H9 (cell line): ENCODE measurements around the gene RPRD1B. TPM values are rescaled to one million over a fixed set of nuclear protein-coding genes. Genes with fewer than 3 reads are reported as not detected.

ENCODE experiments used
- DNase-seq: peaks from one replicate; pipeline ENCODE4 v3.0.0-alpha.2; 2017
- H2AFZ ChIP-seq: one replicate; pipeline ENCODE4 v1.6.1; 2013; ENCODE audit warnings: mild to moderate bottlenecking, low read length, control low read depth, moderate library complexity
- H2AK5ac ChIP-seq: 2 replicates; pipeline ENCODE4 v1.6.1; 2013; ENCODE audit warnings: low read length, control low read depth, mixed read lengths; ENCODE audit not compliant: insufficient read length
- H2BK120ac ChIP-seq: one replicate; pipeline ENCODE4 v1.6.1; 2013; ENCODE audit warnings: low read depth, mild to moderate bottlenecking, low read length, control low read depth, inconsistent platforms; ENCODE audit not compliant: poor library complexity, severe bottlenecking
- H2BK12ac ChIP-seq: 2 replicates; pipeline ENCODE4 v1.6.1; 2013; ENCODE audit warnings: low read length, control low read depth, mixed read lengths, low read depth; ENCODE audit not compliant: insufficient read length
- H2BK15ac ChIP-seq: 2 replicates; pipeline ENCODE4 v1.6.1; 2013; ENCODE audit warnings: low read depth, low read length, control low read depth
- H2BK20ac ChIP-seq: one replicate; pipeline ENCODE4 v1.6.1; 2013; ENCODE audit warnings: low read depth, mild to moderate bottlenecking, low read length, control low read depth, inconsistent platforms; ENCODE audit not compliant: poor library complexity, severe bottlenecking
- H2BK5ac ChIP-seq: 2 replicates; pipeline ENCODE4 v1.6.1; 2013; ENCODE audit warnings: low read length, control low read depth, mixed read lengths; ENCODE audit not compliant: insufficient read length
- H3K14ac ChIP-seq: 2 replicates; pipeline ENCODE4 v1.6.1; 2013; ENCODE audit warnings: low read length, control low read depth; ENCODE audit not compliant: insufficient read depth
- H3K18ac ChIP-seq: 2 replicates; pipeline ENCODE4 v1.6.1; 2013; ENCODE audit warnings: low read depth, mild to moderate bottlenecking, mixed read lengths, low read length, control low read depth; ENCODE audit not compliant: insufficient read length
- H3K23ac ChIP-seq: 2 replicates; pipeline ENCODE4 v1.6.1; 2013; ENCODE audit warnings: low read length, control low read depth, mixed read lengths, low read depth; ENCODE audit not compliant: insufficient read length
- H3K23me2 ChIP-seq: 2 replicates; pipeline ENCODE4 v1.6.1; 2013; ENCODE audit warnings: low read depth, mild to moderate bottlenecking, mixed read lengths, low read length, control low read depth; ENCODE audit not compliant: insufficient read length, poor library complexity, severe bottlenecking
- H3K27ac ChIP-seq: 2 replicates; pipeline ENCODE4 v1.5.1; 2013; ENCODE audit warnings: low read length, control low read depth, mixed read lengths, low read depth; ENCODE audit not compliant: insufficient read length
- H3K27me3 ChIP-seq: 2 replicates; pipeline ENCODE4 v1.6.1; 2013; ENCODE audit warnings: low read length, control low read depth, inconsistent platforms; ENCODE audit not compliant: insufficient read depth
- H3K4ac ChIP-seq: 2 replicates; pipeline ENCODE4 v1.6.1; 2013; ENCODE audit warnings: low read depth, mild to moderate bottlenecking, control low read depth, inconsistent platforms, low read length, moderate library complexity
- H3K4me1 ChIP-seq: 2 replicates; pipeline ENCODE4 v1.6.1; 2013; ENCODE audit warnings: low read length, control low read depth, inconsistent platforms; ENCODE audit not compliant: insufficient read depth
- H3K4me2 ChIP-seq: 2 replicates; pipeline ENCODE4 v1.6.1; 2013; ENCODE audit warnings: low read length, control low read depth, mixed read lengths; ENCODE audit not compliant: insufficient read length, insufficient read depth
- H3K56ac ChIP-seq: 2 replicates; pipeline ENCODE4 v1.6.1; 2013; ENCODE audit warnings: low read depth, mild to moderate bottlenecking, mixed read lengths, low read length, control low read depth; ENCODE audit not compliant: insufficient read length
- H3K79me1 ChIP-seq: 2 replicates; pipeline ENCODE4 v1.6.1; 2013; ENCODE audit warnings: low read depth, mild to moderate bottlenecking, moderate library complexity, low read length, control low read depth, inconsistent platforms; ENCODE audit not compliant: insufficient read depth, poor library complexity, severe bottlenecking
- H3K79me2 ChIP-seq: 2 replicates; pipeline ENCODE4 v1.6.1; 2013; ENCODE audit warnings: low read length, control low read depth, inconsistent platforms; ENCODE audit not compliant: insufficient read depth
- H3K9ac ChIP-seq: 2 replicates; pipeline ENCODE4 v1.6.1; 2013; ENCODE audit warnings: low read length, control low read depth, mixed read lengths; ENCODE audit not compliant: insufficient read length; ENCODE audit errors: extremely low read depth
- H3K9me3 ChIP-seq: one replicate; pipeline ENCODE4 v1.6.1; 2013; ENCODE audit warnings: low read depth, low read length, inconsistent platforms; ENCODE audit not compliant: control insufficient read depth
- H3T11ph ChIP-seq: one replicate; pipeline ENCODE4 v1.6.1; 2013; ENCODE audit warnings: mild to moderate bottlenecking, low read length, control low read depth, inconsistent platforms
- H4K20me1 ChIP-seq: one replicate; pipeline ENCODE4 v1.6.1; 2013; ENCODE audit not compliant: control insufficient read depth, insufficient read length, insufficient read depth
- H4K5ac ChIP-seq: 2 replicates; pipeline ENCODE4 v1.6.1; 2013; ENCODE audit warnings: low read depth, mild to moderate bottlenecking, mixed read lengths, low read length, control low read depth; ENCODE audit not compliant: insufficient read length
- H4K8ac ChIP-seq: replicated peaks from 2 replicates; pipeline ENCODE4 v1.6.1; 2013; ENCODE audit warnings: low read length, control low read depth, mixed read lengths, low read depth; ENCODE audit not compliant: insufficient read length
- H4K91ac ChIP-seq: 2 replicates; pipeline ENCODE4 v1.6.1; 2013; ENCODE audit warnings: low read depth, mild to moderate bottlenecking, moderate library complexity, mixed read lengths, low read length, control low read depth; ENCODE audit not compliant: insufficient read length
- H3K27ac Mint-ChIP-seq, 3 experiments: 2 replicates in 2 of 3; 3 replicates in 1 of 3; pipeline ENCODE4 v1.8.0; 2020 to 2021; ENCODE audit warnings: mixed read lengths in 3 of 3, mild to moderate bottlenecking in 1 of 3, moderate library complexity in 1 of 3
- H3K27me3 Mint-ChIP-seq: 2 replicates; pipeline ENCODE4 v1.8.0; 2021; ENCODE audit warnings: low read depth, mild to moderate bottlenecking, moderate library complexity, mixed read lengths
- H3K36me3 Mint-ChIP-seq, 3 experiments: 2 replicates in 2 of 3; 3 replicates in 1 of 3; pipeline ENCODE4 v1.8.0; 2020 to 2021; ENCODE audit warnings: low read depth in 3 of 3, mixed read lengths in 3 of 3; ENCODE audit not compliant: insufficient read depth in 1 of 3
- H3K4me1 Mint-ChIP-seq, 2 experiments: 2 replicates each; pipeline ENCODE4 v1.8.0; 2020; ENCODE audit warnings: mixed read lengths in 2 of 2
- H3K4me3 Mint-ChIP-seq, 2 experiments: 2 replicates in 1 of 2; 3 replicates in 1 of 2; pipeline ENCODE4 v1.8.0; 2020 to 2021; ENCODE audit warnings: mild to moderate bottlenecking in 2 of 2, mixed read lengths in 2 of 2, moderate library complexity in 1 of 2
- H3K9me3 Mint-ChIP-seq, 2 experiments: 2 replicates in 1 of 2; 3 replicates in 1 of 2; pipeline ENCODE4 v1.8.0; 2020; ENCODE audit warnings: mild to moderate bottlenecking in 2 of 2, mixed read lengths in 2 of 2, moderate library complexity in 1 of 2
- CTCF ChIP-seq: fragments of 200-600 bp; sonication (generic); conservative IDR thresholded peaks from 3 replicates; pipeline ENCODE4 v1.8.0; 2021; ENCODE audit warnings: antibody characterized with exemption, mild to moderate bottlenecking
- WGBS: extraction: QIAGEN DNeasy Blood & Tissue Kit; methylation state at CpG from one replicate; pipeline ENCODE4 v1.1.7; 2013; ENCODE audit warnings: missing lambda C conversion rate, low lambda C conversion rate, mixed read lengths; ENCODE audit not compliant: insufficient read length; ENCODE audit errors: extremely low coverage; 5-methylcytosine and 5-hydroxymethylcytosine counted together
- total RNA-seq: library from RNA; stranded (reverse); gene quantifications from 2 replicates; pipeline ENCODE4 v1.2.1, GENCODE V29; 2021

RPRD1B gene
- total RNA-seq, 1 experiment from 2014 or later = 34.3 TPM

GRCh38 chr20:38001173-38001875 lies 32.2 kb upstream of the RPRD1B start:
- Mint-ChIP-seq H3K27ac (no peak overlapping the region), H3K4me1 (no peaks in the 10 kb centered on the region), H3K36me3 (peaks cover 15 to 68% (median 64%) of the 10 kb centered on the region in 3 experiments; a peak in 6 of 7 replicates), H3K4me3 (no peak overlapping the region), H3K9me3 (no peaks in the 10 kb centered on the region), H3K27me3 (no peaks in the 10 kb centered on the region)
- Histone ChIP-seq H2BK5ac (no peak overlapping the region), H3K27me3 (no peaks in the 10 kb centered on the region), H3K4me2 (no peak overlapping the region), H4K5ac (no peak overlapping the region), H3K56ac (no peak overlapping the region), H2BK12ac (no peak overlapping the region), H3K27ac (no peak overlapping the region), H4K8ac (no peak overlapping the region), H3K18ac (no peak overlapping the region), H2BK15ac (no peak overlapping the region), H2BK120ac (no peak overlapping the region), H3K79me2 (no peaks in the 10 kb centered on the region), H3K23me2 (no peaks in the 10 kb centered on the region), H4K20me1 (no peaks in the 10 kb centered on the region), H2BK20ac (no peak overlapping the region), H3K9ac (no peak overlapping the region), H2AFZ (no peak overlapping the region), H3K23ac (no peak overlapping the region), H3K14ac (no peak overlapping the region), H3K4ac (no peak overlapping the region), H3T11ph (no peak overlapping the region), H4K91ac (no peak overlapping the region), H3K4me1 (no peaks in the 10 kb centered on the region), H3K79me1 (no peaks in the 10 kb centered on the region), H3K9me3 (no peaks in the 10 kb centered on the region), H2AK5ac (no peak overlapping the region)
- no CpG with 5 or more reads among the region's 6 CpGs for WGBS
- DNase-seq = no peak
- no peak for TF ChIP-seq CTCF
